Sigmoid colon (tissue), 4 donors: ENCODE measurements around the gene ARHGEF6.

Experiments
- POLR2A ChIP-seq, 2 donors: fragments of 450-650 bp; IDR thresholded peaks; one replicate each; pipeline ENCODE4 v1.6.1; 2016; ENCODE audit warnings: antibody characterized with exemption in 2 of 2, mild to moderate bottlenecking in 2 of 2, moderate library complexity in 2 of 2
- POLR2AphosphoS5 ChIP-seq, 4 donors: sonication (generic); formaldehyde crosslinking; IDR thresholded peaks; one replicate each; pipeline ENCODE4 v1.6.1; 2017; ENCODE audit warnings: antibody characterized with exemption in 4 of 4
- TF ChIP-seq, protein P1 (sequence below), 4 experiments: fragments of 450-650 bp in 3 of 4; fragments of 200-600 bp in 1 of 4; IDR thresholded peaks; one replicate each; pipeline ENCODE4 v1.5.1; 2016 to 2019; ENCODE audit warnings: antibody characterized with exemption in 4 of 4, mild to moderate bottlenecking in 3 of 4, moderate library complexity in 2 of 4

DNA sequence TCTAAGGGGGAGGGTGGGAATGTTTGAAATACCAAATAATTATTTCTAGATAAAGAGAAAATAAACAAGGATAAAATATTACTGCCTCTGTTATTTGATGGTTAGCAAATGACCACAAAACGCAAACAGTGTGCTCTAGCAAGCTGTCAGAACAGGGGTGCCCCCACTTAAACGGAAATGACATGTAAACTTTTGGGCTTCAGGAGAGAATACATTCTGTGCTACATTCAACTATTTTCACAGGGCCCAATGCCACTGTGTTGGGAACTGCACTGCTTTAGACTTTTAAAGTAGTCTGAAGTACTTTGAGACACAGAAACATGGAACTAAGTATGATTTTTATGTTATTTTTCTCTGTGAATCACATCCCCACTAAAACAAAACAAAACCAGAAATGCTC, 118.6 kb downstream of the ARHGEF6 start:
- TF ChIP-seq, protein P1, sequence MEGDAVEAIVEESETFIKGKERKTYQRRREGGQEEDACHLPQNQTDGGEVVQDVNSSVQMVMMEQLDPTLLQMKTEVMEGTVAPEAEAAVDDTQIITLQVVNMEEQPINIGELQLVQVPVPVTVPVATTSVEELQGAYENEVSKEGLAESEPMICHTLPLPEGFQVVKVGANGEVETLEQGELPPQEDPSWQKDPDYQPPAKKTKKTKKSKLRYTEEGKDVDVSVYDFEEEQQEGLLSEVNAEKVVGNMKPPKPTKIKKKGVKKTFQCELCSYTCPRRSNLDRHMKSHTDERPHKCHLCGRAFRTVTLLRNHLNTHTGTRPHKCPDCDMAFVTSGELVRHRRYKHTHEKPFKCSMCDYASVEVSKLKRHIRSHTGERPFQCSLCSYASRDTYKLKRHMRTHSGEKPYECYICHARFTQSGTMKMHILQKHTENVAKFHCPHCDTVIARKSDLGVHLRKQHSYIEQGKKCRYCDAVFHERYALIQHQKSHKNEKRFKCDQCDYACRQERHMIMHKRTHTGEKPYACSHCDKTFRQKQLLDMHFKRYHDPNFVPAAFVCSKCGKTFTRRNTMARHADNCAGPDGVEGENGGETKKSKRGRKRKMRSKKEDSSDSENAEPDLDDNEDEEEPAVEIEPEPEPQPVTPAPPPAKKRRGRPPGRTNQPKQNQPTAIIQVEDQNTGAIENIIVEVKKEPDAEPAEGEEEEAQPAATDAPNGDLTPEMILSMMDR (IDR thresholded peaks at IDR 0.05) = no peak
- TF ChIP-seq POLR2A (IDR thresholded peaks at IDR 0.05) (no peak), POLR2AphosphoS5 (IDR thresholded peaks at IDR 0.05) (no peak)
